H1 (cell line): ENCODE measurements around the gene PTDSS2. TPM values are rescaled to one million over a fixed set of nuclear protein-coding genes. Genes with fewer than 3 reads are reported as not detected.

Experiments
- CTCF ChIA-PET: fragments of 300-600 bp; sonication (Branson Sonifier 250); formaldehyde crosslinking; loops from one replicate; lab custom pipeline; 2021; ENCODE audit not compliant: partially characterized antibody; lab: Charles Lee
- POLR2A ChIA-PET: fragments of 300-600 bp; sonication (Branson Sonifier 250); formaldehyde crosslinking; loops from one replicate; lab custom pipeline; 2021; ENCODE audit warnings: inconsistent platforms; ENCODE audit not compliant: partially characterized antibody; lab: Charles Lee
- DNase-seq, 2 experiments: peaks; one replicate each; pipeline versions ENCODE4 v3.0.0 to v3.0.0-alpha.2; 2010 to 2022; ENCODE audit warnings: low spot score in 2 of 2, low read depth in 1 of 2, mixed read lengths in 1 of 2
- FAIRE-seq: peaks from 2 replicates; lab custom pipeline; 2011; peaks lifted over from hg19 to GRCh38; lab: Jason Lieb, UNC
- H2AFZ ChIP-seq: 2 replicates; pipeline ENCODE4 v1.8.1; 2012; ENCODE audit warnings: low read length, inconsistent platforms
- H2AK5ac ChIP-seq: 2 replicates; pipeline ENCODE4 v1.6.1; 2013; ENCODE audit warnings: low read depth, low read length
- H2BK120ac ChIP-seq: replicated peaks from 2 replicates; pipeline ENCODE3; 2013; ENCODE audit warnings: low read depth, low read length, inconsistent platforms
- H2BK12ac ChIP-seq: 2 replicates; pipeline ENCODE4 v1.6.1; 2013; ENCODE audit warnings: low read depth, low read length
- H2BK15ac ChIP-seq: 2 replicates; pipeline ENCODE4 v1.6.1; 2013; ENCODE audit warnings: low read length
- H2BK20ac ChIP-seq: 2 replicates; pipeline ENCODE4 v1.6.1; 2013; ENCODE audit warnings: low read length
- H2BK5ac ChIP-seq: 2 replicates; pipeline ENCODE4 v1.6.1; 2013; ENCODE audit warnings: low read depth, low read length
- H3K14ac ChIP-seq: 2 replicates; pipeline ENCODE4 v1.6.1; 2013; ENCODE audit warnings: inconsistent platforms; ENCODE audit not compliant: insufficient read length
- H3K18ac ChIP-seq: 2 replicates; pipeline ENCODE4 v1.6.1; 2013; ENCODE audit warnings: low read length; ENCODE audit errors: extremely low read depth
- H3K23ac ChIP-seq: 2 replicates; pipeline ENCODE4 v1.6.1; 2013; ENCODE audit warnings: inconsistent platforms; ENCODE audit not compliant: insufficient read length
- H3K23me2 ChIP-seq: 2 replicates; pipeline ENCODE4 v1.6.1; 2013; ENCODE audit warnings: low read depth, low read length
- H3K27ac ChIP-seq: 2 replicates; pipeline ENCODE4 v1.6.1; 2011; ENCODE audit warnings: low read depth, low read length, inconsistent platforms
- H3K27me3 ChIP-seq, 4 experiments: replicated peaks in 1 of 4; 1 replicate in 1 of 4; 2 replicates in 3 of 4; pipeline versions ENCODE4 v1.6.1 to v1.8.1; 2011 to 2013; ENCODE audit warnings: low read length in 3 of 4, mild to moderate bottlenecking in 3 of 4, inconsistent platforms in 2 of 4, mixed read lengths in 2 of 4, moderate library complexity in 1 of 4; ENCODE audit not compliant: control insufficient read depth in 3 of 4, insufficient read depth in 3 of 4; ENCODE audit errors: extremely low read depth in 1 of 4
- H3K36me3 ChIP-seq, 4 experiments: 2 replicates each; pipeline versions ENCODE4 v1.6.1 to v1.8.1; 2011 to 2013; ENCODE audit warnings: mild to moderate bottlenecking in 4 of 4, low read length in 3 of 4, moderate library complexity in 2 of 4, control low read depth in 1 of 4, inconsistent platforms in 1 of 4; ENCODE audit not compliant: insufficient read depth in 4 of 4, control insufficient read depth in 2 of 4
- H3K4ac ChIP-seq: replicated peaks from 2 replicates; pipeline ENCODE3; 2013; ENCODE audit warnings: low read length, low read depth, mixed read lengths, inconsistent platforms; ENCODE audit not compliant: insufficient read length
- H3K4me1 ChIP-seq, 4 experiments: replicated peaks in 1 of 4; 1 replicate in 1 of 4; 2 replicates in 3 of 4; pipeline versions ENCODE4 v1.6.1 to v1.8.1; 2011 to 2013; ENCODE audit warnings: low read length in 3 of 4, inconsistent platforms in 2 of 4, mixed read lengths in 1 of 4; ENCODE audit not compliant: insufficient read depth in 4 of 4, control insufficient read depth in 3 of 4
- H3K4me2 ChIP-seq, 2 experiments: 2 replicates each; pipeline versions ENCODE4 v1.6.1 to v1.8.1; 2011 to 2013; ENCODE audit warnings: low read depth in 2 of 2, low read length in 2 of 2, control low read depth in 1 of 2, inconsistent platforms in 1 of 2, mild to moderate bottlenecking in 1 of 2; ENCODE audit not compliant: insufficient read depth in 1 of 2
- H3K4me3 ChIP-seq, 4 experiments: fragments of 200-600, 300-600 bp in 1 of 4; sonication (generic), shearing (Covaris generic), sonication (Bioruptor Twin) in 1 of 4; 2 replicates each; pipeline versions ENCODE4 v1.5.1 to v1.8.1; 2011 to 2016; ENCODE audit warnings: low read length in 4 of 4, low read depth in 3 of 4, control low read depth in 2 of 4, inconsistent platforms in 2 of 4, mild to moderate bottlenecking in 2 of 4, mixed read lengths in 1 of 4, moderate library complexity in 1 of 4; ENCODE audit not compliant: insufficient read depth in 2 of 4; ENCODE audit errors: extremely low read depth in 1 of 4
- H3K56ac ChIP-seq: replicated peaks from 2 replicates; pipeline ENCODE3; 2013; ENCODE audit warnings: low read depth, mild to moderate bottlenecking, mixed read lengths, low read length, inconsistent platforms; ENCODE audit not compliant: insufficient read length
- H3K79me1 ChIP-seq: 2 replicates; pipeline ENCODE4 v1.6.1; 2013; ENCODE audit warnings: low read depth, low read length, control low read depth
- H3K79me2 ChIP-seq, 2 experiments: 2 replicates each; pipeline versions ENCODE4 v1.6.1 to v1.8.1; 2012 to 2013; ENCODE audit warnings: low read length in 2 of 2, mild to moderate bottlenecking in 2 of 2, inconsistent platforms in 1 of 2; ENCODE audit not compliant: insufficient read depth in 2 of 2, control insufficient read depth in 1 of 2
- H3K9ac ChIP-seq, 4 experiments: replicated peaks in 1 of 4; 1 replicate in 1 of 4; 2 replicates in 3 of 4; pipeline versions ENCODE4 v1.6.1 to v1.8.1; 2011 to 2013; ENCODE audit warnings: low read depth in 3 of 4, low read length in 3 of 4, control low read depth in 2 of 4, mild to moderate bottlenecking in 2 of 4, moderate library complexity in 2 of 4, inconsistent platforms in 1 of 4; ENCODE audit errors: extremely low read depth in 1 of 4
- H3K9me3 ChIP-seq, 2 experiments: 2 replicates each; pipeline versions ENCODE4 v1.6.1 to v1.8.1; 2012 to 2013; ENCODE audit warnings: mild to moderate bottlenecking in 2 of 2, moderate library complexity in 2 of 2, control low read depth in 1 of 2, inconsistent platforms in 1 of 2, low read depth in 1 of 2, low read length in 1 of 2, mixed read lengths in 1 of 2; ENCODE audit not compliant: insufficient read depth in 2 of 2
- H4K20me1 ChIP-seq, 2 experiments: replicated peaks in 1 of 2; 2 replicates each; pipeline versions ENCODE3 to v1.8.1; 2011 to 2013; ENCODE audit warnings: inconsistent platforms in 2 of 2, low read length in 2 of 2, mild to moderate bottlenecking in 1 of 2; ENCODE audit not compliant: insufficient read depth in 2 of 2, control insufficient read depth in 1 of 2
- H4K5ac ChIP-seq: 2 replicates; pipeline ENCODE4 v1.6.1; 2013; ENCODE audit warnings: low read length, low read depth, mixed read lengths, inconsistent platforms; ENCODE audit not compliant: insufficient read length
- H4K8ac ChIP-seq: 2 replicates; pipeline ENCODE4 v1.8.0; 2013; ENCODE audit warnings: mild to moderate bottlenecking, moderate library complexity, low read length, inconsistent platforms; ENCODE audit not compliant: insufficient read depth; ENCODE audit errors: extremely low read depth
- H4K91ac ChIP-seq: replicated peaks from 2 replicates; pipeline ENCODE3; 2013; ENCODE audit warnings: low read length, mixed read lengths, inconsistent platforms; ENCODE audit not compliant: insufficient read length
- EZH2 ChIP-seq: fragments of 200-600 bp; sonication (generic); IDR thresholded peaks from 2 replicates; pipeline ENCODE4 v1.7.1; 2012; ENCODE audit warnings: low read depth, mild to moderate bottlenecking, moderate library complexity, low read length, inconsistent platforms; ENCODE audit not compliant: severe bottlenecking
- FOSL1 ChIP-seq: IDR thresholded peaks from 2 replicates; pipeline ENCODE4 v1.6.1; 2011; ENCODE audit warnings: mild to moderate bottlenecking, low read depth, low read length, moderate library complexity; ENCODE audit not compliant: insufficient read depth
- WGBS, 2 experiments: shearing (Covaris generic) in 1 of 2; methylation state at CpG; one replicate each; pipeline versions ENCODE4 v1.1.6 to v1.1.7; 2013 to 2015; ENCODE audit warnings: low lambda C conversion rate in 2 of 2, mixed read lengths in 2 of 2, inconsistent platforms in 1 of 2, low coverage in 1 of 2, missing lambda C conversion rate in 1 of 2; ENCODE audit not compliant: insufficient replicate concordance in 2 of 2, insufficient coverage in 1 of 2, insufficient read length in 1 of 2; ENCODE audit errors: extremely low coverage in 1 of 2, missing lambda C conversion rate in 1 of 2; 5-methylcytosine and 5-hydroxymethylcytosine counted together
- polyA plus RNA-seq, 7 experiments: library from polyadenylated mRNA; depleted of rRNA in 3 of 7; stranded (reverse) in 5 of 7; unstranded in 2 of 7; fragments of >200 nt in 5 of 7; fragments of 200-250 nt in 2 of 7; gene quantifications; 1 replicate in 5 of 7; 2 replicates in 1 of 7; 4 replicates in 1 of 7; pipeline versions ENCODE4 v1.2.1 to v1.2.3, GENCODE V29; 2011 to 2013; ENCODE audit warnings: missing spikeins in 2 of 7, mixed read lengths in 2 of 7
- total RNA-seq: library from RNA; stranded (reverse); fragmentation: NEBNext Ultra II Directional; extraction: Animal tissue kit (Norgen Biotek cat#: 25700); gene quantifications from 2 replicates; pipeline ENCODE4 v1.2.1, GENCODE V29; 2021

PTDSS2 gene
- total and polyA plus RNA-seq, 2 of the 8 experiments (the other 6 are each of a cell fraction or from before 2014, with no cell fraction given), result 48.7 to 68.2 TPM

DNA sequence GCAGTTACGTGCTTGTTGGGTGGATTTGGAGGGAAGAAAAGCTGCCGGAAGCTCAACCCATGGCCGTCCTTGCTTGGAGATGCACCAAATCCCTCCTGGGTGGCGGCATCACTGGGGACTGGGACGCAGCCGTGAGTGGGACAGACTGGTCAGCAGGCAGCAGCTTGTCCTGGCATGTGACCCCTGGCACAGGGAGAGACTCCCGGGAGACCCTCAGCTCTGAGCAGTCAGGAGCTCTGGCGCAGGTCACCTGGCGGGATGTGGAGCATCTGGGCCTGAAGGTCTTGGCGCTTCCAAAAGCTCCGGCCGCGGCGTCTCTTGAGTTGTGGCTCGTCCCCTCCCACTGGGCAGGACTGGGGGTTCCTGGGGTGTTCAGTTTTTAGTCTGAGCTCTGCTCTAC lies 26.3 kb downstream of the PTDSS2 start:
- no peak overlapping the region for H3K18ac ChIP-seq
- H2AFZ ChIP-seq, result no peak overlapping the region
- H4K5ac ChIP-seq, result no peak overlapping the region
- no peak overlapping the region for H2BK12ac ChIP-seq
- no peak overlapping the region for H3K4me2 ChIP-seq
- no peak overlapping the region for H3K4ac ChIP-seq
- no peaks in the 10 kb centered on the region for H3K23me2 ChIP-seq
- H4K20me1 ChIP-seq, result peaks cover 0 to 9% of the 10 kb centered on the region in 2 experiments
- no peak overlapping the region for H2BK15ac ChIP-seq
- no peak overlapping the region for H4K8ac ChIP-seq
- TF ChIP-seq FOSL1, result no peak
- TF ChIP-seq EZH2, result no peak
- TF ChIP-seq, all 59 proteins: peak for 0
- no peaks in the 10 kb centered on the region for H3K27me3 ChIP-seq
- no peak overlapping the region for H3K23ac ChIP-seq
- CTCF ChIA-PET, result interaction anchor here (0.6 to 1.5 kb wide), 10 partner anchors 22 to 124 kb away, joined by 3 to 6 read pairs (median 3); no protein-coding TSS in a partner anchor
- H3K4me1 ChIP-seq, result peaks cover 0 to 3% (median under 1%) of the 10 kb centered on the region in 4 experiments; a peak in 2 of 7 replicates
- no peak for DNase-seq
- FAIRE-seq, result no peak
- POLR2A ChIA-PET, result interaction anchor here (0.8 to 1.8 kb wide), 6 partner anchors 9 to 59 kb away, joined by 3 to 4 read pairs (median 3); no protein-coding TSS in a partner anchor
- H2AK5ac ChIP-seq, result no peak overlapping the region
- no peak overlapping the region for H3K4me3 ChIP-seq
- no peak overlapping the region for H3K9ac ChIP-seq
- peaks cover 0 to 7% (median 2%) of the 10 kb centered on the region in 4 experiments; a peak in 2 of 8 replicates for H3K36me3 ChIP-seq
- H4K91ac ChIP-seq, result no peak overlapping the region
- H3K79me2 ChIP-seq, result peaks cover 7 to 30% of the 10 kb centered on the region in 2 experiments
- H3K27ac ChIP-seq, result no peak overlapping the region
- peaks cover 16% of the 10 kb centered on the region for H3K79me1 ChIP-seq
- no peak overlapping the region for H2BK120ac ChIP-seq
- 91% methylated on average over 15 of the region's 15 CpGs; no CpG with 5 or more reads in 1 of the 2 experiments for WGBS, 2 experiments
- 0 out of 2 replicates have a peak overlapping the region, but pooled peaks have one; percentile 32 for H2BK5ac ChIP-seq
- H3K56ac ChIP-seq, result no peak overlapping the region
- no peak overlapping the region for H3K14ac ChIP-seq
- H2BK20ac ChIP-seq, result no peak overlapping the region
- H3K9me3 ChIP-seq, result no peaks in the 10 kb centered on the region
